HCT116 (cell line): Measurements from ENCODE around the gene TOR4A.
"Not testable (repeated sequence)": the region's sequence is repeated elsewhere in the genome, so short reads cannot be mapped to it uniquely, and the experiment has no call there.

Source experiments
- CTCF ChIP-seq, 3 experiments: fragments of 200-600 bp in 1 of 3; sonication (generic) in 1 of 3; IDR thresholded peaks in 2 of 3; conservative IDR thresholded peaks in 1 of 3; 2 replicates each; pipeline ENCODE4 v1.5.1; 2012 to 2017; ENCODE audit warnings: low read depth in 2 of 3, low read length in 2 of 3, antibody characterized with exemption in 1 of 3, borderline replicate concordance in 1 of 3, control low read depth in 1 of 3, mild to moderate bottlenecking in 1 of 3, mixed read lengths in 1 of 3, mixed run types in 1 of 3, moderate library complexity in 1 of 3; ENCODE audit not compliant: insufficient read depth in 1 of 3
- EGR1 ChIP-seq: IDR thresholded peaks from 2 replicates; pipeline ENCODE4 v1.6.1; 2012; ENCODE audit warnings: low read depth
- EZH2 ChIP-seq: fragments of 200-600 bp; sonication (generic); IDR thresholded peaks from 2 replicates; pipeline ENCODE4 v1.6.1; 2017; ENCODE audit warnings: antibody characterized with exemption, mixed run types
- JUND ChIP-seq: IDR thresholded peaks from 2 replicates; pipeline ENCODE4 v1.6.1; 2012
- POLR2A ChIP-seq: IDR thresholded peaks from 2 replicates; pipeline ENCODE4 v1.7.0; 2011; ENCODE audit warnings: borderline replicate concordance; ENCODE audit not compliant: insufficient read depth, insufficient read length; ENCODE audit errors: extremely low read depth
- POLR2AphosphoS5 ChIP-seq: IDR thresholded peaks from 2 replicates; pipeline ENCODE4 v1.6.1; 2011; ENCODE audit warnings: mild to moderate bottlenecking, low read depth, low read length, moderate library complexity
- RAD21 ChIP-seq: IDR thresholded peaks from 2 replicates; pipeline ENCODE4 v1.6.1; 2012; ENCODE audit warnings: low read depth, mild to moderate bottlenecking
- REST ChIP-seq: IDR thresholded peaks from 2 replicates; pipeline ENCODE4 v1.6.1; 2012; ENCODE audit warnings: low read depth
- SIN3A ChIP-seq: IDR thresholded peaks from 2 replicates; pipeline ENCODE4 v1.6.1; 2012; ENCODE audit warnings: low read depth
- SP1 ChIP-seq: IDR thresholded peaks from 2 replicates; pipeline ENCODE4 v1.6.1; 2012; ENCODE audit warnings: low read depth
- TCF7L2 ChIP-seq: IDR thresholded peaks from 2 replicates; pipeline ENCODE4 v1.7.0; 2011; ENCODE audit warnings: borderline replicate concordance, inconsistent platforms; ENCODE audit not compliant: insufficient read depth, insufficient read length; ENCODE audit errors: extremely low read depth
- ZFX ChIP-seq: fragments of 450-650 bp; IDR thresholded peaks from 2 replicates; pipeline ENCODE4 v1.6.1; 2017

- TF ChIP-seq CTCF (IDR thresholded peaks at IDR 0.05 in 2 of 3, conservative IDR thresholded peaks at IDR 0.05 in 1 of 3; ENCODE audit: borderline replicate concordance in 1 of 3, insufficient read depth in 1 of 3, low read depth in 2 of 3, low read length in 2 of 3); TCF7L2; EZH2; POLR2A; POLR2AphosphoS5; ZFX; SIN3A; EGR1; RAD21; SP1; JUND; REST: not testable (repeated sequence)
Measured at GRCh38 chr9:137329590-137329989, 52.1 kb downstream of the TOR4A start.
